ENCODE measurements around the gene LRRC71. TPM values are rescaled to one million over a fixed set of nuclear protein-coding genes. Genes with fewer than 3 reads are reported as not detected.

LRRC71 gene
- total RNA-seq, 2 donors from 2014 or later: not detected

DNA sequence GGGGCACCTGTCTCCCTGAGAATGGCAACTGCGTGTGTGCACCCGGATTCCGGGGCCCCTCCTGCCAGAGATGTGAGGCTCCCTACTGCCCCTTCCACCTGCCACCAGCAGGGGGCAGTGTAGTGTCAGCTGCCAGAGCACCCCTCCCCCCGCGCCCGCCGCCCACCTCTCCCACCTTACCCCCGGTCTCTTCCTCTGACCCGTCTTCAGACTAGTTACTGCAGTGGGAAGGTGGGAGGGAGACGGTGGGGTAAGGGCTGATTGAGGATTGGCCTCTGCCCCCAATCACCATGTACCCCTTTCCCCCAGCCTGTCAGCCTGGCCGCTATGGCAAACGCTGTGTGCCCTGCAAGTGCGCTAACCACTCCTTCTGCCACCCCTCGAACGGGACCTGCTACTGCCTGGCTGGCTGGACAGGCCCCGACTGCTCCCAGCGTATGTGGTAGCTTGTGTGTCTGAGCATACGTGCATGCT, 10.1 kb upstream of the LRRC71 start:
- H3K27me3 Mint-ChIP-seq (ENCODE audit: insufficient read depth): peaks cover 44% of the 10 kb centered on the region

DNA sequence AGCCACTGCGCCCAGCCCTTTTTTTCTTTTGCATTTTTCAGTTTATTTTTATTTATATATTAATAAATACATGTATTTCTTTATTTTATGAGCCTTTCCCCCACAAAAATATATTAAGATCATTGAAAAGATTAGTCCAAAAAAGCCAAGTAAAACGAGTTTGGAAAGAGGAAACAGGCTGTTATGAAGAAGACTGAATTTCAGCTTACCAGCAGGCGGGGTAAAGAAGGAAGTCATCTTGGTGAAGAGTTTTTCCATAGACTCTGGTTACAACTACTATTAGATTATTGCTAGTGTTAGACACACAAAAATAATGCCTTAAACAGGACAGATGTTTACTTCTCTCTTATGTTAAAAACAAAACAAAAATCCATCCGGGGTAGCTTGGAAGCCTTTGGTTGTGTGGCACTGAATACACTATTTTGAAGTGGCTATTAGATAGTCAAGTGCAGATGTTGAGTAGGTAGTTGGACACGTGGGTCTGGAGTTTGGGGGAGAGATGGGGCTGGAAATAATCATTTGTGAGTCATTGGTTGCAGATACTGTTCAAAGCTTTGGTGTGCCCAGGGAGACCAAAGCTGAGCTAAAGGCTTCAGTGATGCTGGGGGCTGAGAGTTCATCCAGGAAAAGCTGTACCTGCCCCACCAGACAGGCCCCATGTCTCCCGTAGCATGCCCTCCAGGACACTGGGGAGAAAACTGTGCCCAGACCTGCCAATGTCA, 8.7 kb upstream of the LRRC71 start:
- DNase-seq: no peak
- Mint-ChIP-seq H3K9me3 (no peaks in the 10 kb centered on the region), H3K36me3 (ENCODE audit: low read depth) (no peaks in the 10 kb centered on the region), H3K27me3 (ENCODE audit: insufficient read depth) (peaks cover 47% of the 10 kb centered on the region), H3K27ac (no peak overlapping the region), H3K4me1 (no peaks in the 10 kb centered on the region), H3K4me3 (no peak overlapping the region)
- H3K4me1 ChIP-seq (ENCODE audit: control insufficient read depth, insufficient read depth, low read length): no peaks in the 10 kb centered on the region
- no peaks in the 10 kb centered on the region for H3K27me3 ChIP-seq (ENCODE audit: control insufficient read depth, insufficient read depth, low read length, poor library complexity, severe bottlenecking)
- no peaks in the 10 kb centered on the region for H3K9me3 ChIP-seq (ENCODE audit: control insufficient read depth, low read length)
- TF ChIP-seq, protein P1, sequence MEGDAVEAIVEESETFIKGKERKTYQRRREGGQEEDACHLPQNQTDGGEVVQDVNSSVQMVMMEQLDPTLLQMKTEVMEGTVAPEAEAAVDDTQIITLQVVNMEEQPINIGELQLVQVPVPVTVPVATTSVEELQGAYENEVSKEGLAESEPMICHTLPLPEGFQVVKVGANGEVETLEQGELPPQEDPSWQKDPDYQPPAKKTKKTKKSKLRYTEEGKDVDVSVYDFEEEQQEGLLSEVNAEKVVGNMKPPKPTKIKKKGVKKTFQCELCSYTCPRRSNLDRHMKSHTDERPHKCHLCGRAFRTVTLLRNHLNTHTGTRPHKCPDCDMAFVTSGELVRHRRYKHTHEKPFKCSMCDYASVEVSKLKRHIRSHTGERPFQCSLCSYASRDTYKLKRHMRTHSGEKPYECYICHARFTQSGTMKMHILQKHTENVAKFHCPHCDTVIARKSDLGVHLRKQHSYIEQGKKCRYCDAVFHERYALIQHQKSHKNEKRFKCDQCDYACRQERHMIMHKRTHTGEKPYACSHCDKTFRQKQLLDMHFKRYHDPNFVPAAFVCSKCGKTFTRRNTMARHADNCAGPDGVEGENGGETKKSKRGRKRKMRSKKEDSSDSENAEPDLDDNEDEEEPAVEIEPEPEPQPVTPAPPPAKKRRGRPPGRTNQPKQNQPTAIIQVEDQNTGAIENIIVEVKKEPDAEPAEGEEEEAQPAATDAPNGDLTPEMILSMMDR (conservative IDR thresholded peaks at IDR 0.05): no peak
- WGBS, 2 experiments (ENCODE audit: insufficient coverage in 1 of 2, insufficient read length in 1 of 2): 87 to 89% methylated on average over 3 to 5 of the region's 6 CpGs
- no peak overlapping the region for H3K9ac ChIP-seq (ENCODE audit: extremely low read depth, low read length, poor library complexity, severe bottlenecking)
- no peaks in the 10 kb centered on the region for H3K36me3 ChIP-seq (ENCODE audit: control insufficient read depth, insufficient read depth, low read length)
- H3K27ac ChIP-seq (ENCODE audit: low read depth, low read length): no peak overlapping the region
- no peak overlapping the region for H3K4me3 ChIP-seq (ENCODE audit: low read length)

More for the DNA sequence above, 10.1 kb upstream of the LRRC71 start:
- Histone ChIP-seq H3K9me3 (ENCODE audit: control insufficient read depth, low read length) (no peaks in the 10 kb centered on the region), H3K27ac (ENCODE audit: low read depth, low read length) (no peak overlapping the region), H3K4me1 (ENCODE audit: control insufficient read depth, insufficient read depth, low read length) (no peaks in the 10 kb centered on the region), H3K27me3 (ENCODE audit: control insufficient read depth, insufficient read depth, low read length, poor library complexity, severe bottlenecking) (no peaks in the 10 kb centered on the region), H3K36me3 (ENCODE audit: control insufficient read depth, insufficient read depth, low read length) (no peaks in the 10 kb centered on the region), H3K9ac (ENCODE audit: extremely low read depth, low read length, poor library complexity, severe bottlenecking) (no peak overlapping the region), H3K4me3 (ENCODE audit: low read length) (no peak overlapping the region)
- H3K4me1 Mint-ChIP-seq: no peaks in the 10 kb centered on the region
- no peaks in the 10 kb centered on the region for H3K9me3 Mint-ChIP-seq
- DNase-seq: peak; percentile 92
- 36 to 39% methylated on average over 3 to 13 of the region's 18 CpGs for WGBS, 2 experiments (ENCODE audit: insufficient coverage in 1 of 2, insufficient read length in 1 of 2)
- H3K27ac Mint-ChIP-seq: no peak overlapping the region
- H3K36me3 Mint-ChIP-seq (ENCODE audit: low read depth): no peaks in the 10 kb centered on the region
- TF ChIP-seq, protein P1 (conservative IDR thresholded peaks at IDR 0.05): peak; percentile 99
- H3K4me3 Mint-ChIP-seq: peak overlapping the region; percentile 33

DNA sequence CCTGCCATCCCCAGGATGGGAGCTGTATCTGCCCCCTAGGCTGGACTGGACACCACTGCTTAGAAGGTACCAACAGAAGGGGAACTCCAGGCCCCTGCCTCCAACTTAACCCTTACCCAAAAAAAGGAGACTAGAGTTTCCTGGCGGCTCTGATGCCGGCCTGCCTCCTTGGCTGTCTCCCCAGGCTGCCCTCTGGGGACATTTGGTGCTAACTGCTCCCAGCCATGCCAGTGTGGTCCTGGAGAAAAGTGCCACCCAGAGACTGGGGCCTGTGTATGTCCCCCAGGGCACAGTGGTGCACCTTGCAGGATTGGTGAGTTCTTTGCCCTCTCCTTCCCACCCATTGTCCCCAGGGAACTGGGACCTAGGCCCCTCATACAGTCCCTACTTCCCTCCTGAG, 8.1 kb upstream of the LRRC71 start:
- Histone ChIP-seq H3K9ac (ENCODE audit: extremely low read depth, low read length, poor library complexity, severe bottlenecking) (no peak overlapping the region), H3K4me3 (ENCODE audit: low read length) (no peak overlapping the region), H3K4me1 (ENCODE audit: control insufficient read depth, insufficient read depth, low read length) (no peaks in the 10 kb centered on the region), H3K27me3 (ENCODE audit: control insufficient read depth, insufficient read depth, low read length, poor library complexity, severe bottlenecking) (no peaks in the 10 kb centered on the region), H3K36me3 (ENCODE audit: control insufficient read depth, insufficient read depth, low read length) (no peaks in the 10 kb centered on the region), H3K9me3 (ENCODE audit: control insufficient read depth, low read length) (no peaks in the 10 kb centered on the region), H3K27ac (ENCODE audit: low read depth, low read length) (no peak overlapping the region)
- Mint-ChIP-seq H3K27me3 (ENCODE audit: insufficient read depth) (peaks cover 49% of the 10 kb centered on the region), H3K9me3 (no peaks in the 10 kb centered on the region), H3K36me3 (ENCODE audit: low read depth) (no peaks in the 10 kb centered on the region), H3K4me3 (no peak overlapping the region), H3K4me1 (no peaks in the 10 kb centered on the region), H3K27ac (no peak overlapping the region)
- TF ChIP-seq, protein P1 (conservative IDR thresholded peaks at IDR 0.05): no peak
- 80 to 83% methylated on average over 2 of the region's 2 CpGs for WGBS, 2 experiments (ENCODE audit: insufficient coverage in 1 of 2, insufficient read length in 1 of 2)
- DNase-seq: no peak
